H1 (cell line): Measurements from ENCODE around the gene GPC1. TPM values are rescaled to one million over a fixed set of nuclear protein-coding genes. Genes with fewer than 3 reads are reported as not detected.

ENCODE experiments used
- CTCF ChIA-PET: fragments of 300-600 bp; sonication (Branson Sonifier 250); formaldehyde crosslinking; loops from one replicate; lab custom pipeline; 2021; ENCODE audit not compliant: partially characterized antibody; lab: Charles Lee
- POLR2A ChIA-PET: fragments of 300-600 bp; sonication (Branson Sonifier 250); formaldehyde crosslinking; loops from one replicate; lab custom pipeline; 2021; ENCODE audit warnings: inconsistent platforms; ENCODE audit not compliant: partially characterized antibody; lab: Charles Lee
- DNase-seq, 2 experiments: peaks; one replicate each; pipeline versions ENCODE4 v3.0.0 to v3.0.0-alpha.2; 2010 to 2022; ENCODE audit warnings: low spot score in 2 of 2, low read depth in 1 of 2, mixed read lengths in 1 of 2
- FAIRE-seq: peaks from 2 replicates; lab custom pipeline; 2011; peaks lifted over from hg19 to GRCh38; lab: Jason Lieb, UNC
- H2AFZ ChIP-seq: 2 replicates; pipeline ENCODE4 v1.8.1; 2012; ENCODE audit warnings: low read length, inconsistent platforms
- H2AK5ac ChIP-seq: 2 replicates; pipeline ENCODE4 v1.6.1; 2013; ENCODE audit warnings: low read depth, low read length
- H2BK120ac ChIP-seq: replicated peaks from 2 replicates; pipeline ENCODE3; 2013; ENCODE audit warnings: low read depth, low read length, inconsistent platforms
- H2BK12ac ChIP-seq: 2 replicates; pipeline ENCODE4 v1.6.1; 2013; ENCODE audit warnings: low read depth, low read length
- H2BK15ac ChIP-seq: 2 replicates; pipeline ENCODE4 v1.6.1; 2013; ENCODE audit warnings: low read length
- H2BK20ac ChIP-seq: 2 replicates; pipeline ENCODE4 v1.6.1; 2013; ENCODE audit warnings: low read length
- H2BK5ac ChIP-seq: 2 replicates; pipeline ENCODE4 v1.6.1; 2013; ENCODE audit warnings: low read depth, low read length
- H3K14ac ChIP-seq: 2 replicates; pipeline ENCODE4 v1.6.1; 2013; ENCODE audit warnings: inconsistent platforms; ENCODE audit not compliant: insufficient read length
- H3K18ac ChIP-seq: 2 replicates; pipeline ENCODE4 v1.6.1; 2013; ENCODE audit warnings: low read length; ENCODE audit errors: extremely low read depth
- H3K23ac ChIP-seq: 2 replicates; pipeline ENCODE4 v1.6.1; 2013; ENCODE audit warnings: inconsistent platforms; ENCODE audit not compliant: insufficient read length
- H3K23me2 ChIP-seq: 2 replicates; pipeline ENCODE4 v1.6.1; 2013; ENCODE audit warnings: low read depth, low read length
- H3K27ac ChIP-seq: 2 replicates; pipeline ENCODE4 v1.6.1; 2011; ENCODE audit warnings: low read depth, low read length, inconsistent platforms
- H3K27me3 ChIP-seq, 4 experiments: replicated peaks in 1 of 4; 1 replicate in 1 of 4; 2 replicates in 3 of 4; pipeline versions ENCODE4 v1.6.1 to v1.8.1; 2011 to 2013; ENCODE audit warnings: low read length in 3 of 4, mild to moderate bottlenecking in 3 of 4, inconsistent platforms in 2 of 4, mixed read lengths in 2 of 4, moderate library complexity in 1 of 4; ENCODE audit not compliant: control insufficient read depth in 3 of 4, insufficient read depth in 3 of 4; ENCODE audit errors: extremely low read depth in 1 of 4
- H3K36me3 ChIP-seq, 4 experiments: 2 replicates each; pipeline versions ENCODE4 v1.6.1 to v1.8.1; 2011 to 2013; ENCODE audit warnings: mild to moderate bottlenecking in 4 of 4, low read length in 3 of 4, moderate library complexity in 2 of 4, control low read depth in 1 of 4, inconsistent platforms in 1 of 4; ENCODE audit not compliant: insufficient read depth in 4 of 4, control insufficient read depth in 2 of 4
- H3K4ac ChIP-seq: replicated peaks from 2 replicates; pipeline ENCODE3; 2013; ENCODE audit warnings: low read length, low read depth, mixed read lengths, inconsistent platforms; ENCODE audit not compliant: insufficient read length
- H3K4me1 ChIP-seq, 4 experiments: replicated peaks in 1 of 4; 1 replicate in 1 of 4; 2 replicates in 3 of 4; pipeline versions ENCODE4 v1.6.1 to v1.8.1; 2011 to 2013; ENCODE audit warnings: low read length in 3 of 4, inconsistent platforms in 2 of 4, mixed read lengths in 1 of 4; ENCODE audit not compliant: insufficient read depth in 4 of 4, control insufficient read depth in 3 of 4
- H3K4me2 ChIP-seq, 2 experiments: 2 replicates each; pipeline versions ENCODE4 v1.6.1 to v1.8.1; 2011 to 2013; ENCODE audit warnings: low read depth in 2 of 2, low read length in 2 of 2, control low read depth in 1 of 2, inconsistent platforms in 1 of 2, mild to moderate bottlenecking in 1 of 2; ENCODE audit not compliant: insufficient read depth in 1 of 2
- H3K4me3 ChIP-seq, 4 experiments: fragments of 200-600, 300-600 bp in 1 of 4; sonication (generic), shearing (Covaris generic), sonication (Bioruptor Twin) in 1 of 4; 2 replicates each; pipeline versions ENCODE4 v1.5.1 to v1.8.1; 2011 to 2016; ENCODE audit warnings: low read length in 4 of 4, low read depth in 3 of 4, control low read depth in 2 of 4, inconsistent platforms in 2 of 4, mild to moderate bottlenecking in 2 of 4, mixed read lengths in 1 of 4, moderate library complexity in 1 of 4; ENCODE audit not compliant: insufficient read depth in 2 of 4; ENCODE audit errors: extremely low read depth in 1 of 4
- H3K56ac ChIP-seq: replicated peaks from 2 replicates; pipeline ENCODE3; 2013; ENCODE audit warnings: low read depth, mild to moderate bottlenecking, mixed read lengths, low read length, inconsistent platforms; ENCODE audit not compliant: insufficient read length
- H3K79me1 ChIP-seq: 2 replicates; pipeline ENCODE4 v1.6.1; 2013; ENCODE audit warnings: low read depth, low read length, control low read depth
- H3K79me2 ChIP-seq, 2 experiments: 2 replicates each; pipeline versions ENCODE4 v1.6.1 to v1.8.1; 2012 to 2013; ENCODE audit warnings: low read length in 2 of 2, mild to moderate bottlenecking in 2 of 2, inconsistent platforms in 1 of 2; ENCODE audit not compliant: insufficient read depth in 2 of 2, control insufficient read depth in 1 of 2
- H3K9ac ChIP-seq, 4 experiments: replicated peaks in 1 of 4; 1 replicate in 1 of 4; 2 replicates in 3 of 4; pipeline versions ENCODE4 v1.6.1 to v1.8.1; 2011 to 2013; ENCODE audit warnings: low read depth in 3 of 4, low read length in 3 of 4, control low read depth in 2 of 4, mild to moderate bottlenecking in 2 of 4, moderate library complexity in 2 of 4, inconsistent platforms in 1 of 4; ENCODE audit errors: extremely low read depth in 1 of 4
- H3K9me3 ChIP-seq, 2 experiments: 2 replicates each; pipeline versions ENCODE4 v1.6.1 to v1.8.1; 2012 to 2013; ENCODE audit warnings: mild to moderate bottlenecking in 2 of 2, moderate library complexity in 2 of 2, control low read depth in 1 of 2, inconsistent platforms in 1 of 2, low read depth in 1 of 2, low read length in 1 of 2, mixed read lengths in 1 of 2; ENCODE audit not compliant: insufficient read depth in 2 of 2
- H4K20me1 ChIP-seq, 2 experiments: replicated peaks in 1 of 2; 2 replicates each; pipeline versions ENCODE3 to v1.8.1; 2011 to 2013; ENCODE audit warnings: inconsistent platforms in 2 of 2, low read length in 2 of 2, mild to moderate bottlenecking in 1 of 2; ENCODE audit not compliant: insufficient read depth in 2 of 2, control insufficient read depth in 1 of 2
- H4K5ac ChIP-seq: 2 replicates; pipeline ENCODE4 v1.6.1; 2013; ENCODE audit warnings: low read length, low read depth, mixed read lengths, inconsistent platforms; ENCODE audit not compliant: insufficient read length
- H4K8ac ChIP-seq: 2 replicates; pipeline ENCODE4 v1.8.0; 2013; ENCODE audit warnings: mild to moderate bottlenecking, moderate library complexity, low read length, inconsistent platforms; ENCODE audit not compliant: insufficient read depth; ENCODE audit errors: extremely low read depth
- H4K91ac ChIP-seq: replicated peaks from 2 replicates; pipeline ENCODE3; 2013; ENCODE audit warnings: low read length, mixed read lengths, inconsistent platforms; ENCODE audit not compliant: insufficient read length
- ATF2 ChIP-seq: IDR thresholded peaks from 2 replicates; pipeline ENCODE4 v1.6.1; 2012; ENCODE audit warnings: low read length, inconsistent platforms
- BACH1 ChIP-seq: IDR thresholded peaks from 2 replicates; pipeline ENCODE4 v1.6.1; 2012; ENCODE audit warnings: low read length, improper control_type of control experiment
- CBX5 ChIP-seq: fragments of 300-800, 300-1000 bp; sonication (generic); IDR thresholded peaks from 2 replicates; pipeline ENCODE4 v1.7.1; 2016; ENCODE audit warnings: antibody characterized with exemption, low read length, low read depth
- CBX8 ChIP-seq: fragments of 300-800, 300-1000 bp; sonication (generic); IDR thresholded peaks from 2 replicates; pipeline ENCODE4 v1.7.1; 2016; ENCODE audit warnings: low read depth, low read length, borderline replicate concordance
- RAD21 ChIP-seq, 2 experiments: IDR thresholded peaks in 1 of 2; conservative IDR thresholded peaks in 1 of 2; 2 replicates each; pipeline ENCODE4 v1.6.1; 2011; ENCODE audit warnings: low read depth in 2 of 2, low read length in 2 of 2, improper control_type of control experiment in 1 of 2, inconsistent platforms in 1 of 2, mild to moderate bottlenecking in 1 of 2, moderate library complexity in 1 of 2
- SIX5 ChIP-seq: IDR thresholded peaks from 2 replicates; pipeline ENCODE4 v1.6.1; 2011; ENCODE audit warnings: mild to moderate bottlenecking, low read depth, low read length
- SRF ChIP-seq: IDR thresholded peaks from 2 replicates; pipeline ENCODE4 v1.6.1; 2011; ENCODE audit warnings: mild to moderate bottlenecking, low read depth, low read length, moderate library complexity
- TBP ChIP-seq: IDR thresholded peaks from 2 replicates; pipeline ENCODE4 v1.6.1; 2011; ENCODE audit warnings: low read depth, low read length, improper control_type of control experiment
- TCF12 ChIP-seq: IDR thresholded peaks from 2 replicates; pipeline ENCODE4 v1.6.1; 2011; ENCODE audit warnings: low read depth, mild to moderate bottlenecking, low read length
- YY1 ChIP-seq: IDR thresholded peaks from 2 replicates; pipeline ENCODE4 v1.6.1; 2011; ENCODE audit warnings: low read depth, mild to moderate bottlenecking, low read length
- ZNF274 ChIP-seq: IDR thresholded peaks from 2 replicates; pipeline ENCODE4 v1.7.0; 2012; ENCODE audit warnings: low read length, borderline replicate concordance; ENCODE audit errors: extremely low read depth
- WGBS, 2 experiments: shearing (Covaris generic) in 1 of 2; methylation state at CpG; one replicate each; pipeline versions ENCODE4 v1.1.6 to v1.1.7; 2013 to 2015; ENCODE audit warnings: low lambda C conversion rate in 2 of 2, mixed read lengths in 2 of 2, inconsistent platforms in 1 of 2, low coverage in 1 of 2, missing lambda C conversion rate in 1 of 2; ENCODE audit not compliant: insufficient replicate concordance in 2 of 2, insufficient coverage in 1 of 2, insufficient read length in 1 of 2; ENCODE audit errors: extremely low coverage in 1 of 2, missing lambda C conversion rate in 1 of 2; 5-methylcytosine and 5-hydroxymethylcytosine counted together
- polyA plus RNA-seq, 7 experiments: library from polyadenylated mRNA; depleted of rRNA in 3 of 7; stranded (reverse) in 5 of 7; unstranded in 2 of 7; fragments of >200 nt in 5 of 7; fragments of 200-250 nt in 2 of 7; gene quantifications; 1 replicate in 5 of 7; 2 replicates in 1 of 7; 4 replicates in 1 of 7; pipeline versions ENCODE4 v1.2.1 to v1.2.3, GENCODE V29; 2011 to 2013; ENCODE audit warnings: missing spikeins in 2 of 7, mixed read lengths in 2 of 7
- total RNA-seq: library from RNA; stranded (reverse); fragmentation: NEBNext Ultra II Directional; extraction: Animal tissue kit (Norgen Biotek cat#: 25700); gene quantifications from 2 replicates; pipeline ENCODE4 v1.2.1, GENCODE V29; 2021

Gene GPC1
- total and polyA plus RNA-seq, 2 of the 8 experiments (the other 6 are each of a cell fraction or from before 2014, with no cell fraction given), result 21.9 to 28.3 TPM

- H4K91ac ChIP-seq, result no peak overlapping the region
- FAIRE-seq (no peak), DNase-seq (no peak)
- H3K27me3 ChIP-seq, result no peaks in the 10 kb centered on the region; a peak in 2 of 7 replicates
- H4K5ac ChIP-seq, result no peak overlapping the region
- peaks cover 0 to 3% of the 10 kb centered on the region in 2 experiments for H4K20me1 ChIP-seq
- H2AK5ac ChIP-seq, result no peak overlapping the region; the same call in 1 of the 2 replicates
- H3K23me2 ChIP-seq, result peaks cover 6% of the 10 kb centered on the region; the same call in 1 of the 2 replicates
- no peak overlapping the region for H2BK120ac ChIP-seq
- no peak overlapping the region for H3K4me3 ChIP-seq
- H2BK20ac ChIP-seq, result no peak overlapping the region
- WGBS, 2 experiments, result 89% methylated on average over 11 of the region's 11 CpGs; no CpG with 5 or more reads in 1 of the 2 experiments
- H3K79me2 ChIP-seq, result no peaks in the 10 kb centered on the region
- H2AFZ ChIP-seq, result no peak overlapping the region
- H3K27ac ChIP-seq, result no peak overlapping the region
- no peak overlapping the region for H4K8ac ChIP-seq
- H3K36me3 ChIP-seq, result no peaks in the 10 kb centered on the region
- no peak overlapping the region for H3K4ac ChIP-seq
- H3K9me3 ChIP-seq, result no peaks in the 10 kb centered on the region
- no peak overlapping the region for H3K14ac ChIP-seq
- H3K4me2 ChIP-seq, result no peak overlapping the region
- no peak overlapping the region for H3K18ac ChIP-seq
- no peak overlapping the region for H2BK15ac ChIP-seq
- no peaks in the 10 kb centered on the region for H3K79me1 ChIP-seq
- CTCF ChIA-PET, result interaction anchor here (1.5 to 2.8 kb wide), 2 partner anchors 10 to 13 kb away, joined by 3 to 14 read pairs; no protein-coding TSS in a partner anchor
- H2BK5ac ChIP-seq, result no peak overlapping the region
- POLR2A ChIA-PET, result no interaction called here
- no peak overlapping the region for H3K23ac ChIP-seq
- no peak for TF ChIP-seq YY1
- TF ChIP-seq TCF12, result no peak
- no peak for TF ChIP-seq SIX5
- TF ChIP-seq CBX8, result no peak
- TF ChIP-seq SRF, result no peak
- no peak for TF ChIP-seq TBP
- TF ChIP-seq ATF2, result no peak
- TF ChIP-seq CBX5, result no peak
- no peak for TF ChIP-seq RAD21 (IDR thresholded peaks at IDR 0.05 in 1 of 2, conservative IDR thresholded peaks at IDR 0.05 in 1 of 2; ENCODE audit: low read depth in 2 of 2, low read length in 2 of 2)
- TF ChIP-seq ZNF274, result no peak
- TF ChIP-seq BACH1, result no peak
- no peak overlapping the region for H3K56ac ChIP-seq
- H3K9ac ChIP-seq, result no peak overlapping the region
- no peaks in the 10 kb centered on the region for H3K4me1 ChIP-seq
- H2BK12ac ChIP-seq, result no peak overlapping the region
Measured at GRCh38 chr2:240512109-240512485, 76.6 kb downstream of the GPC1 start.
